GM18907 (cell line): ENCODE data around the gene BIN2.
"Not testable (repeated sequence)": the region's sequence is repeated elsewhere in the genome, so short reads cannot be mapped to it uniquely, and the experiment has no call there.

Experiments
- ATAC-seq: cut with Tn5 transposase; IDR thresholded peaks from one replicate; pipeline ENCODE4 v1.9.1; 2021; ENCODE audit warnings: mild to moderate bottlenecking, moderate library complexity; ENCODE audit not compliant: unreplicated experiment

BIN2 gene

GRCh38 chr12:51318057-51318806, 5.7 kb downstream of the BIN2 start:
- not testable (repeated sequence) for ATAC-seq

GRCh38 chr12:51311389-51311788, 12.6 kb downstream of the BIN2 start:
- no peak for ATAC-seq

DNA sequence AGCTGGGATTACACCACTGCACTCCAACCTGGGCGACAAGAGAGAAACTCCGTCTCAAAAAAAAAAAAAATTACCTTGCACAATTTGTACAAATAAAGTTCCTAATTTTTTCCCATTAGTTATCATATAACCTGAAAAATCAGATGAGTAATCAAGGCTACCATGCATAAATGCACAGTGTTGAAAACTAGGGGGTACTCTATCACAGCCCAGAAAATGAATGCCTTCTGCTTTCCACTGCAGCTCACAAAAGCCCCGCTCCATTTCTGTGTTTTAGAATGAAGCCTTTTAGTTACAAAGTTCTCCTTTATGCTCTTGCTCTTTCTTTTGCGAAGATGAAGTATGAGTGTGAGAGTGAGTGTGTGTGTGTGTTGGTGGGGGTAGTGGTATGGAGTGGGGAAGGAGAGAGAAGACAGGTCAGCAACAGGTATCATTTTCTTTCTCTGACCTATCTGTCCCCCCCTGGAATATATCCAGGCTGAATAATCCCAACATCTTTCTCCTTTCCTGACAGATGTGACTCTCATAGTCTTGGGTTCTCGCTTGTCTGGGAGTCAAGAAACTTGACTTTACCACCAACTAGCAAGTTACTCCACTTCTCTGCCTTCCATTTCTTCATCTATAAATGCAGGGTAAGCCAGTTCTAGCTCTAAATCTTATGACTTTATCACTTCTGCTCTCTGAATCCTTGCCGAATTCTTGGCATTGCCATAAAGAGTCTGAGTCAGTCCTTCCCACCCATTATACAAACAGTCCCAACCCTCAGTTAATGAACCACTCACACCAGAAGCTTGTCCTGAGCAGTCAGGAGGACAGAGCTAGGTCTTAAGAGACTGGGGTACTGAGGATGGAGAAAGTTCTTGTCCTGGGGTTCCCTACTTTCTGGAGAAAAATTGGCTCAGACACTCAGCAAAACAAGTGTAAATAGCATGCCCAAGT, 16.1 kb downstream of the BIN2 start:
- no peak for ATAC-seq

DNA sequence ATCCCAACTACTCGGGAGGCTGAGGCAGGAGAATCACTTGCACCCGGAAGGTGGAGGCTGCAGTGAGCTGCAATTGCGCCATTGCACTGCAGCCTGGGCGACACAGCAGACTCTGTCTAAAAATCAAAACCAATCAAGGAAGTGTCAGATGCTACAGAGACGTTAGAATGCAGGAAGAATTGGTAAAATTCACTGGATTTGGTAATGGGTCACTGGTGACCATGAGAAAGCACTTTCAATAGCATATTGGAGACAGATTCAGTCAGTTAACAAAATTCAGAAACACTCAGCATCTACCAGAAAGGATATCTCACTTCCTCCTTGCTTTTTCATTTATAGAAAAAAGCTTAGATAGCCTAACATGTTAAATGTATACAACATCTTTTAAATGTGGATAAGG, 17.5 kb downstream of the BIN2 start:
- no peak for ATAC-seq

GRCh38 chr12:51300768-51301167, 23.2 kb downstream of the BIN2 start:
- ATAC-seq: not testable (repeated sequence)

DNA sequence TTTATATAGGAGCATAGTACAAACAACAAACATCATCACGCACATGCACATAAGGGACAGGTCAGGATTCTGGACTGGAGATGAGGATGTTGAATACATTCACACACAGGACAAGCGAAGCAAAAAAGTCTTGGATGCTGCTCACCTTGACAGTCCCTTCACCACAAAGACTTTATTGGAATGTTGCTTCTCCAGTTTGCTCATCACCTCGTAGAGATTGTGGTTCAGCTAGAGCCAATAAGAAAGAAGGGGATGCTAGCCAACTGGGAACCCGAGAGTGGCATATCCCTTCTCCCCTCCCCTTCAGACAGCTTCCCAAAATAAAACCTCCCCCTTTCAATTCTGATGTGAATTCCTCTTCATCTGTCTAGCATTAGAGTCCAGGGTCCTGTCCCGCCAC, 28.3 kb downstream of the BIN2 start:
- no peak for ATAC-seq

- ATAC-seq: not testable (repeated sequence)
Observed at GRCh38 chr12:51294097-51294496, 29.9 kb downstream of the BIN2 start.

DNA sequence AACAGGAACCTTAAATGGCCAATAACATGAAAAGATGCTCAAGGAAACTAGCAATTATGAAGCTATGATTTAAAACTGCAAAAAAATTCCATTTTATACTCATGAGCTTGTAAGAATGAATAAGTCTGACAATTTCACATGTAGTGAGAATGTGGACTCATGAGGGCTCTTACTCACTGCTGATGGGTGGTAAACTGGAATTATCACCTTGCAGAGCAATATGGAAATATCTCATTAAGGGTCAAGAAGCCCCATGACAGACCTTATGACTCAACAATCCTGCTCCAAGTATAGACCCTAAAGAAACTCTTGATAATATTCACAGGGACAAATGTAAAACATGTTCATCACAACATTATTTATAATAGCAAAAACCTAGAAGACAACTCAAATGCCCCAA, 30.3 kb downstream of the BIN2 start:
- ATAC-seq: no peak

- not testable (repeated sequence) for ATAC-seq
Observed at GRCh38 chr12:51291603-51292513, 32.1 kb downstream of the BIN2 start.

DNA sequence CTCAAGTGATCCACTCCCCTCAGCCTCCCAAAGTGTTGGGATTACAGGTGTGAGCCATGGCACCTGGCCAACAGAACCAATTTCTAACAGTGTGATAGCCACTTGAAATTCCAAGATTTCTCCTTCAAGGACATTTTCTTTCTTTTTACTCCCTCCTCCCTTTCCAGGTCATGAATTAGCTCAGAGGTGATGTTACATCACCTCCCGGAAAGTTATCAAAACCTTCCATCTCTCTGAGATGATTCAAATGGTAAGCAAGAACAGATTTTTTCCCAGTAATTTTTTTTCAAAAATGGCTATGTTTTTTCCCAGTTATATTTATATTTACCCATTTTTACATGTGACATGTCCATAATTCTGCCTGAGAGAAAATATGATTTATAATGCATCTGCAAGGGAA, 38.1 kb downstream of the BIN2 start:
- no peak for ATAC-seq

GRCh38 chr12:51281202-51281924, 42.6 kb downstream of the BIN2 start:
- ATAC-seq: no peak

GRCh38 chr12:51275088-51275487, 48.9 kb downstream of the BIN2 start:
- ATAC-seq: no peak

- not testable (repeated sequence) for ATAC-seq
Observed at GRCh38 chr12:51272810-51273209, 51.2 kb downstream of the BIN2 start.

- ATAC-seq: no peak
Observed at GRCh38 chr12:51270951-51271518, 52.9 kb downstream of the BIN2 start.

DNA sequence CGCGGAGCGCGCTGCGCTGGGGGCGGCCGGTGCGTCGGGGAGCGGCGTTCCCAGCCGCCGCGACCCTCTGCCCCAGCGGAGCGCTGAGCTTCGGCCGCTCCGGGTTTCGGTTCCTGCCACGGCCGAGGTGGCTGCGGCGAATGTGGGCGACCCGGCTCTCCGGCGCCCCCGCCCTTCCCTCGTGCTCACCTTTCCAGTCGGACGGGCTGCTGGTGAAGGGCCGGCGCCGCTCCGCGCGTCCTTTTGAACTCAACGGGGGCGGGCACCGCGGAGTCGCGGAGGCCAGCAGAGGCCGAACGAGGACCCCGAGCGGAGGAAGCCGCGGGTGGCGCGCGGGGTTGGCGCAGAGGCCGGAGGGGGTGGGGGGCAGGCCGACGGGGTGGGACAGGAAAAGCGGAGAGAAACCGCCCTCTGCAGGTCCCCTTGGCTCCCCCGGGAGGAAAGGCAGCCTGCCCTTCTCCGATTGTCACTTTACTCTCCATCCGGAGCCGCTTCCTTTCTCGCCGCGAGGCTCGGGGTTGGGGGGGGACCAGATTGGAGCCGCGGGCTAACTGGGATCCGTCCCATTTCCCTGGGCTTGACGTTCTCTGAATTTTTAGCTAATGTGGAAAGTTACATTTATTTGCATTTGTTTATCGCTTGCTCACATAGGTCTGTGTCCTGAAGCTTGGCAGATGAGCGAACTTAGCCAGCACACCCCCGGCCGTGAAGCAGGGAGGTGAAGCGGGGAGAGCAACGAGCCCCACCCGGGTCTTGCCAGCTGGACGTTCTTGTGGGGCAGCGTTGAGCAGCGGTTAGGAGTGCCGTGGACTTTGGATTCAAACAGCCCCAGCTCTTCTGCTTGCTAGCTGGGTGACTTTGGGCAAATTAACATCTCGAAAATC, 53.7 kb downstream of the BIN2 start, which contains the start of gene SMAGP:
Gene SMAGP, minus strand, starts transcription at position 349 of the 884 bp plus-strand sequence. CDS start 1,137 bp downstream, outside the sequence.
- ATAC-seq: peak; percentile 70

DNA sequence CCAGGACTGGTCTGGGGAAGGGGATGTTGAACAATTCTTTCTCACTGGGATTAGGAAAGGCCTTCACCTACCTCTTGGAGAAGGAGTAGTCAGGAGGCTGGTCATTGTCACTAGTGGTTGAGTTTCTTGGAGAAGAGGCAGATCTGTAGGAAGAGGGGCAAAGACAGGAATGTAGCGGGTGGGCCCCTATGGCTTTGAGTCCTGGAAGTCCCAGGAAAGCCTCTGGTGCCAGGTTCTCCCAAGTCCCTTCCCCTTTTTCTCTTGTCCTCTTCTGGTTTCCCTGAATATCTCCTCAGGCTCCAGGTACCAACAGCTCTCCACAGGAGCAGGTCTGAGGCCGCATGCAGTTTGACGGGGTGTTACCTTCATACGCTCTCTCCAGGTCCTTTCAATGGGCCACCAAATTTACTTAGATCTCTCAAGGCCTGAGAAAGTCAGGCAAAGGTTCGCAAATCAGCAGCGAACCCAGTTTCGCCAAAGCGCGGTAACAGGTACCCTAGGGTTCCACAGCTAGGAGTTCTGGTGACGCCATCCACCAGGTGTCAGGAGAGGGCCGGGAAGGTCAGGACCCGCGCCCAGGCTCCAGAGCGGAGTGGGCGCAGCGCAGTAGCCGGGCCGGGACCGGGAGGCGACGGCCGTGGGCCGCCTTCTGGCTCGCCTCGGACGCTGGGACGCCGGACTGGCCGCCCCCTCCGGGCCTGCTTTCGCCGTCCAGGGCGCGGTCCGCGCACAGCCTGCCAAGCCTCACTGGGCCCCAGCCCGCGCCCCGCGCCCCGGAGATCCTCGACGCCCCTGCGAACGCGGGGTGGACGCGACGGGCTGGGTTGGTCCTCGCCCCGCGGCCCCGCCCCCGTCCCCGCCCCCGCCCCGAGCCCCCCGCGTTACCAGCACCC, 54.6 kb downstream of the BIN2 start:
- peak; percentile 42 for ATAC-seq

- no peak for ATAC-seq
Observed at GRCh38 chr12:51265024-51265423, 59.0 kb downstream of the BIN2 start.

GRCh38 chr12:51264297-51264696, 59.7 kb downstream of the BIN2 start:
- no peak for ATAC-seq
